GM10266 (cell line): ENCODE measurements around the gene RAET1G.
"Not testable (repeated sequence)": the region's sequence is repeated elsewhere in the genome, so short reads cannot be mapped to it uniquely, and the experiment has no call there.

Experiments used
- DNase-seq: peaks from one replicate; pipeline ENCODE4 v3.0.0; 2012; ENCODE audit errors: extremely low spot score
- CTCF ChIP-seq: IDR thresholded peaks from 2 replicates; pipeline ENCODE4 v1.5.1; 2012; ENCODE audit warnings: mild to moderate bottlenecking, low read depth; ENCODE audit not compliant: control insufficient read depth, insufficient read depth; ENCODE audit errors: missing control alignments

RAET1G gene

GRCh38 chr6:149941583-149942460 is 18.9 kb upstream of the RAET1G start, which contains the start of gene ULBP2:
ULBP2 (plus strand) TSS chr6:149942014; CDS start chr6:149942073, 59 bp downstream.
- no peak for TF ChIP-seq CTCF
- DNase-seq, result peak; percentile 78

GRCh38 chr6:149940672-149940982 is 17.7 kb upstream of the RAET1G start:
- DNase-seq, result no peak
- no peak for TF ChIP-seq CTCF

DNA sequence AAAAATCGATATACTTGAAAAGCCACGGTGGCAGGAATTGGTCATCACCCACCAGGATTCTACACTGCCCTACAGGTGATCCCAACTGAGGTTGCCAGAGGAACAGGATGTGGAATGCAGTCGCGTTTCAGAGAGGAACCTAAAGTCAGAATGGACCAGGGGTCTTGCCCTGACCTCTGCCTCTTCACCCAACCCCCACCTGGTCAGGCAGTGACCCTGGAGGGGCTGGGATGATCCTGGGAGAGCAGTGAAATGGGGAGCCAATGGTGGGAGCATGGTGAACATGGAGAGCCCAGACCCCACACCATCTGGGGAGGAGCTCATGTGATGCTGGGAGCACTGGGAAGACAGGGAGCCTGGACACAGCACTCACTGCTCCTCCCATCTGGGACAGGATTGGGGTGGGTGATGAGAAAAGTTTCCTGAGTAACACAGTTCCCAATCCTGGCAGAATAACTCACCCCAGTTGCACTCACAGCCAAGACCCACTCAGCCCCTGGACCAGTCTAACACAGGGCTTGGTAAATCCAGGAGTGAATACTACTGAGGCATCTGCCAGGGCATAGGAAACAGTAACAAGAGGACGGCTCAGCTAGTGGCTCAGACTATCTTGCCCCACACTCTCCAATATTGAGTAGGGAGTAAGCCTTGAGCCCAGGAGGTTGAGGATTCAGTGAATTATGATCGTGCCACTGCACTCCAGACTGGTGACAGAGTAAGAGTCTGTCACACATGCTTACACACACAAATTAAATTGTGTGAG is 17.2 kb upstream of the RAET1G start:
- DNase-seq, result no peak
- no peak for TF ChIP-seq CTCF

GRCh38 chr6:149939356-149939648 is 16.4 kb upstream of the RAET1G start:
- TF ChIP-seq CTCF, result no peak
- DNase-seq, result no peak

GRCh38 chr6:149938571-149939355 is 15.8 kb upstream of the RAET1G start:
- no peak for TF ChIP-seq CTCF
- DNase-seq, result peak; percentile 73

- not testable (repeated sequence) for DNase-seq
These were observed 15.2 kb upstream of the RAET1G start for GRCh38 chr6:149938013-149938570.

GRCh38 chr6:149936743-149937142 is 13.8 kb upstream of the RAET1G start:
- no peak for TF ChIP-seq CTCF
- DNase-seq, result no peak
